AG04450 (cell line): ENCODE data around the gene ZC3H10. TPM values are rescaled to one million over a fixed set of nuclear protein-coding genes. Genes with fewer than 3 reads are reported as not detected.
A peak's percentile ranks its signal among the peaks of the same experiment; 100 is the strongest.

ENCODE experiments used
- CTCF ChIA-PET: fragments of 300-600, 350-600 bp; formaldehyde crosslinking; extraction: SDS; loops from one replicate; lab custom pipeline; 2022; ENCODE audit warnings: antibody characterized with exemption, inconsistent platforms; lab: Charles Lee
- POLR2A ChIA-PET: fragments of 350-600 bp; formaldehyde crosslinking; extraction: SDS; loops from one replicate; lab custom pipeline; 2021; ENCODE audit warnings: antibody characterized with exemption, inconsistent platforms; lab: Yijun Ruan, JAX
- DNase-seq: peaks from one replicate; pipeline ENCODE4 v3.0.0-alpha.2; 2011; ENCODE audit warnings: low read depth, low spot score
- H3K27ac ChIP-seq: one replicate; pipeline ENCODE4 v1.5.1; 2012; ENCODE audit warnings: low read depth, low read length, control low read depth
- H3K27me3 ChIP-seq: one replicate; pipeline ENCODE4 v1.6.0; 2012; ENCODE audit warnings: low read length; ENCODE audit not compliant: control insufficient read depth, insufficient read depth
- H3K4me3 ChIP-seq: 2 replicates; pipeline ENCODE4 v1.5.1; 2011; ENCODE audit warnings: mild to moderate bottlenecking, low read depth, low read length, control low read depth
- H3K9me3 ChIP-seq: 2 replicates; pipeline ENCODE4 v1.5.1; 2012; ENCODE audit warnings: low read length; ENCODE audit not compliant: control insufficient read depth, insufficient read depth
- polyA plus RNA-seq: library from polyadenylated mRNA; depleted of rRNA; stranded (reverse); fragments of >200 nt; gene quantifications from 2 replicates; pipeline ENCODE4 v1.2.3, GENCODE V29; 2011
- TF ChIP-seq, protein P1 (sequence below): IDR thresholded peaks from 2 replicates; pipeline ENCODE4 v1.5.1; 2011; ENCODE audit warnings: low read depth, low read length, control low read depth, inconsistent platforms

ZC3H10 gene
- polyA plus RNA-seq, 1 experiment = 1.5 TPM

DNA sequence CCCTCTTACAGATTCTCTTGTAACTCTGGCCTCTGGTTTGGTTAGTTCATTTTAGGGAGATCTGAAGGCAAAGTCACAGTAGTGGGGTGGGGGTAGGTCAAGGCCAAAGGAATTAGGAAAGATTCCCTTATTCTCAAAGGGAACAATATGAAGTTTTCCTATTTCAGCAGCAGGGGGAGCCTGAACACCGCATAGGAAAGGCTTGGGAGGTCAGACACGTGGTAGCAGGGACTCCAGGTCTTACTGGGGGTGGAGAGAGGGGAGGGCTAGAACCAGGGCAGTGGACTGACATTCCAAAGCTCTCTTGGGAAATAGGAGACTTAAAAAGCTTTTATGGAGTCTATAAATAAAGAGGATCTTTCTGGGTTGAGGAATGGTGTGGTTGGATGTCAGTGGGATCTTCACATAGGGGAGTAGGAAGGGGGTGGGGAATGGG is 1.3 kb downstream of the ZC3H10 start:
- CTCF ChIA-PET = interaction anchor here (0.6 to 5.3 kb wide), 18 partner anchors 9 to 148 kb away, joined by 3 to 96 read pairs (median 5); partner anchors contain the start of genes ESYT1, MYL6, PA2G4 and RNF41
- Histone ChIP-seq H3K27ac (no peak overlapping the region), H3K9me3 (no peaks in the 10 kb centered on the region; the same call in 1 of the 2 replicates), H3K4me3 (peak overlapping the region; percentile 92), H3K27me3 (no peaks in the 10 kb centered on the region)
- peak; percentile 90 for DNase-seq
- POLR2A ChIA-PET = interaction anchor here (0.6 to 3.6 kb wide), 10 partner anchors 8 to 102 kb away, joined by 3 to 40 read pairs (median 4); partner anchors contain the start of genes ESYT1, MYL6, RNF41 and SMARCC2
- TF ChIP-seq, protein P1, sequence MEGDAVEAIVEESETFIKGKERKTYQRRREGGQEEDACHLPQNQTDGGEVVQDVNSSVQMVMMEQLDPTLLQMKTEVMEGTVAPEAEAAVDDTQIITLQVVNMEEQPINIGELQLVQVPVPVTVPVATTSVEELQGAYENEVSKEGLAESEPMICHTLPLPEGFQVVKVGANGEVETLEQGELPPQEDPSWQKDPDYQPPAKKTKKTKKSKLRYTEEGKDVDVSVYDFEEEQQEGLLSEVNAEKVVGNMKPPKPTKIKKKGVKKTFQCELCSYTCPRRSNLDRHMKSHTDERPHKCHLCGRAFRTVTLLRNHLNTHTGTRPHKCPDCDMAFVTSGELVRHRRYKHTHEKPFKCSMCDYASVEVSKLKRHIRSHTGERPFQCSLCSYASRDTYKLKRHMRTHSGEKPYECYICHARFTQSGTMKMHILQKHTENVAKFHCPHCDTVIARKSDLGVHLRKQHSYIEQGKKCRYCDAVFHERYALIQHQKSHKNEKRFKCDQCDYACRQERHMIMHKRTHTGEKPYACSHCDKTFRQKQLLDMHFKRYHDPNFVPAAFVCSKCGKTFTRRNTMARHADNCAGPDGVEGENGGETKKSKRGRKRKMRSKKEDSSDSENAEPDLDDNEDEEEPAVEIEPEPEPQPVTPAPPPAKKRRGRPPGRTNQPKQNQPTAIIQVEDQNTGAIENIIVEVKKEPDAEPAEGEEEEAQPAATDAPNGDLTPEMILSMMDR = peak; percentile 84

DNA sequence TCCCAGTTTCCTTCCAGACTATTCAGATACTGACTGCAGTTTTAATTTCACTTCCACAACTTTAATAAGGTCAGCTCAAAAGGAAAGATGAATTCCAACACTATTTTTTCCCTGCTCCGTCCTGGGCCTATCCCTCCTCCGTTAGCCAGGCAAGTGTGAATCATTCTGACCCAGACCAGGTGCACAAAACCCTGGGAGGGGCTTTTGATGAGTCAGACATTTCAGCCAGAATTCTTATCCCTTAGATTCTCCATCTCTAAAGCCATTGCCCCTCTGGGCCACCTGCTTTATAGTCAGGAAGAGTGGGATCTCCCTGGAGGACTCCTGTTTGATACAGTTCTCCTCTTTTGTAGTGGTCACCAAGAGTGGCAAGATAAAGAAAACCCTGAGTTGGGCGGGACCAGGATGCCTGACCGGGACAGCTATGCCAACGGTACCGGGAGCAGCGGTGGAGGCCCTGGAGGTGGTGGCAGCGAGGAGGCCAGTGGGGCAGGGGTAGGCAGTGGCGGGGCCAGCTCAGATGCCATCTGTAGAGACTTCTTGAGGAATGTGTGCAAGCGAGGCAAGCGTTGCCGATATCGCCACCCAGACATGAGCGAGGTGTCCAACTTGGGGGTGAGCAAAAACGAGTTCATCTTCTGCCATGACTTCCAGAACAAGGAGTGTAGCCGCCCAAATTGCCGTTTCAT is 2.2 kb downstream of the ZC3H10 start:
- Histone ChIP-seq H3K4me3 (no peak overlapping the region), H3K27ac (peak overlapping the region; percentile 22), H3K9me3 (no peaks in the 10 kb centered on the region; the same call in 1 of the 2 replicates), H3K27me3 (no peaks in the 10 kb centered on the region)
- TF ChIP-seq, protein P1 = no peak
- no peak for DNase-seq
- ChIA-PET CTCF (interaction anchor here (0.6 to 5.3 kb wide), 16 partner anchors 8 to 148 kb away, joined by 3 to 96 read pairs (median 6); partner anchors contain the start of genes ESYT1, MYL6, PA2G4 and RNF41), POLR2A (interaction anchor here (0.6 to 3.6 kb wide), 7 partner anchors 7 to 101 kb away, joined by 3 to 40 read pairs (median 5); partner anchors contain the start of genes ESYT1, MYL6, RNF41 and SMARCC2)

DNA sequence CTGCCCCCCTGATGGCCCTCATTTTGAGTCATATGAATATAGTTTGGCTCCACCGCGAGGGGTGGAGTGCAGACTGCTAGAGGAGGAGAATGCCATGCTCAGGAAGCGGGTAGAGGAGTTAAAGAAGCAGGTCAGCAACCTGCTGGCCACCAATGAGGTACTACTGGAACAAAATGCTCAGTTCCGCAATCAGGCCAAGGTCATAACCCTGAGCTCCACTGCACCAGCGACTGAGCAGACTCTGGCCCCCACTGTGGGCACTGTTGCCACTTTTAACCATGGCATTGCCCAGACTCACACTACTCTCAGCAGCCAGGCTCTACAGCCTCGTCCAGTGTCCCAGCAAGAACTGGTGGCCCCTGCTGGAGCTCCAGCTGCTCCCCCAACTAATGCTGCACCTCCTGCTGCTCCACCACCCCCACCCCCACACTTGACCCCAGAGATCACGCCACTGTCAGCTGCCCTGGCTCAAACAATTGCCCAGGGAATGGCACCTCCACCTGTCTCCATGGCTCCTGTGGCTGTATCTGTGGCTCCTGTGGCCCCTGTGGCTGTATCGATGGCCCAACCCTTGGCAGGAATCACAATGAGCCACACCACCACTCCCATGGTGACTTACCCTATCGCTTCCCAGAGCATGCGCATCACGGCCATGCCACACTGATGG is 3.3 kb downstream of the ZC3H10 start:
- no peak overlapping the region for H3K4me3 ChIP-seq
- POLR2A ChIA-PET = no interaction called here
- H3K9me3 ChIP-seq = no peaks in the 10 kb centered on the region; the same call in 1 of the 2 replicates
- no peak for DNase-seq
- TF ChIP-seq, protein P1 = no peak
- H3K27ac ChIP-seq = no peak overlapping the region
- CTCF ChIA-PET = interaction anchor here (5.3 kb wide), 1 partner anchor 67 kb away, joined by 96 read pairs; the partner anchor contains the start of gene SMARCC2
- H3K27me3 ChIP-seq = no peaks in the 10 kb centered on the region

DNA sequence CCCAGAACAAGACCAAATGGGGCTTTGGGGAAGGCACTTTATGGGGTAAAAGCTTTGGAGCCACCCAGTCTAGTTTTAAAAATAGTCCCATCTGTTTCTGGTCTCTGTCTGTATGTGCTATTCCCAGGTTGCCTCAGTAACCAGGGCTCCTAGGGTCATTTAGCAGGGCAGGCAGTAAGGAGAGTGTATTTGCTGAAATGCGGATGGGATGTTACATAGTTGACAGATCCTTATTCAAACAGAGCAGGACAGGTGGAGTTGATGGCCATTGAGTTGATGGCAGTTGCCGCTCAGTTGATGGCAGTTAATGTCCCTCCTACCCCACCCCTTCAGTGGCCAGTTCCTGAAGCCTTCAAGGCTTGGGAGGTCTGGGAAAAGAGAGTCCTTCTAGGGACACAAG is 4.6 kb downstream of the ZC3H10 start:
- Histone ChIP-seq H3K4me3 (no peak overlapping the region), H3K27me3 (no peaks in the 10 kb centered on the region), H3K9me3 (no peaks in the 10 kb centered on the region; the same call in 1 of the 2 replicates), H3K27ac (no peak overlapping the region)
- ChIA-PET CTCF (interaction anchor here (1.3 kb wide), 1 partner anchor 67 kb away, joined by 4 read pairs; no protein-coding TSS in a partner anchor), POLR2A (interaction anchor here (0.6 kb wide), 1 partner anchor 78 kb away, joined by 4 read pairs; no protein-coding TSS in a partner anchor)
- TF ChIP-seq, protein P1 = no peak
- no peak for DNase-seq
